ENCODE results near the gene ABCA13. TPM values are rescaled to one million over a fixed set of nuclear protein-coding genes. Genes with fewer than 3 reads are reported as not detected.

Gene ABCA13
- total and polyA plus RNA-seq, 7 experiments from 2014 or later, result 0.11 to 0.42 TPM; not detected in 5

- Mint-ChIP-seq H3K4me3 (no peak overlapping the region), H3K27ac (no peak overlapping the region), H3K36me3 (no peaks in the 10 kb centered on the region), H3K27me3 (peaks cover 0 to 19% (median 12%) of the 10 kb centered on the region in 5 donors), H3K9me3 (peaks cover 0 to 3% (median 0%) of the 10 kb centered on the region in 11 donors), H3K4me1 (no peaks in the 10 kb centered on the region)
- ChIA-PET POLR2A (no interaction called here), CTCF (no interaction called here)
- no peaks in the 10 kb centered on the region for H3K36me3 ChIP-seq (ENCODE audit: control insufficient read depth in 2 of 3, insufficient read depth in 3 of 3, low read length in 3 of 3)
- intact Hi-C loops (cut with micrococcal nuclease), result no loop called here
- no peaks in the 10 kb centered on the region for H3K27me3 ChIP-seq (ENCODE audit: control insufficient read depth in 2 of 2, insufficient read depth in 2 of 2, low read length in 2 of 2)
- no peaks in the 10 kb centered on the region for H3K4me1 ChIP-seq (ENCODE audit: control insufficient read depth in 2 of 2, insufficient read depth in 2 of 2, low read length in 2 of 2)
- H3K27ac ChIP-seq (ENCODE audit: low read depth, low read length), result no peak overlapping the region
- H3K4me3 ChIP-seq (ENCODE audit: low read length), result no peak overlapping the region
- no peak for DNase-seq
- no peaks in the 10 kb centered on the region for H3K9me3 ChIP-seq (ENCODE audit: control insufficient read depth in 2 of 3, low read length in 3 of 3)
- ATAC-seq, result no peak
These were observed 2.1 kb downstream of the ABCA13 start for GRCh38 chr7:48173313-48173712.

- Mint-ChIP-seq H3K36me3 (no peaks in the 10 kb centered on the region), H3K27ac (no peak overlapping the region), H3K9me3 (peaks cover 0 to 3% (median 0%) of the 10 kb centered on the region in 11 donors), H3K27me3 (peaks cover 0 to 16% (median 12%) of the 10 kb centered on the region in 5 donors), H3K4me1 (no peaks in the 10 kb centered on the region), H3K4me3 (no peak overlapping the region)
- DNase-seq, result no peak
- H3K4me1 ChIP-seq (ENCODE audit: control insufficient read depth in 2 of 2, insufficient read depth in 2 of 2, low read length in 2 of 2), result no peaks in the 10 kb centered on the region
- no peaks in the 10 kb centered on the region for H3K9me3 ChIP-seq (ENCODE audit: control insufficient read depth in 2 of 3, low read length in 3 of 3)
- ChIA-PET CTCF (no interaction called here), POLR2A (no interaction called here)
- intact Hi-C loops (cut with micrococcal nuclease), result no loop called here
- ATAC-seq, result no peak
- H3K27me3 ChIP-seq (ENCODE audit: control insufficient read depth in 2 of 2, insufficient read depth in 2 of 2, low read length in 2 of 2), result no peaks in the 10 kb centered on the region
- no peaks in the 10 kb centered on the region for H3K36me3 ChIP-seq (ENCODE audit: control insufficient read depth in 2 of 3, insufficient read depth in 3 of 3, low read length in 3 of 3)
- no peak overlapping the region for H3K27ac ChIP-seq (ENCODE audit: low read depth, low read length)
- H3K4me3 ChIP-seq (ENCODE audit: low read length), result no peak overlapping the region
These were observed 2.6 kb downstream of the ABCA13 start for GRCh38 chr7:48173756-48174382.

- no peak for ATAC-seq
- H3K27ac ChIP-seq (ENCODE audit: low read depth, low read length), result no peak overlapping the region
- Mint-ChIP-seq H3K36me3 (no peaks in the 10 kb centered on the region), H3K4me3 (no peak overlapping the region), H3K27ac (no peak overlapping the region), H3K4me1 (no peaks in the 10 kb centered on the region), H3K27me3 (peaks cover 0 to 13% (median 7%) of the 10 kb centered on the region in 5 donors), H3K9me3 (no peaks in the 10 kb centered on the region)
- H3K4me1 ChIP-seq (ENCODE audit: control insufficient read depth in 2 of 2, insufficient read depth in 2 of 2, low read length in 2 of 2), result no peaks in the 10 kb centered on the region
- no peaks in the 10 kb centered on the region for H3K36me3 ChIP-seq (ENCODE audit: control insufficient read depth in 2 of 3, insufficient read depth in 3 of 3, low read length in 3 of 3)
- H3K27me3 ChIP-seq (ENCODE audit: control insufficient read depth in 2 of 2, insufficient read depth in 2 of 2, low read length in 2 of 2), result no peaks in the 10 kb centered on the region
- intact Hi-C loops (cut with micrococcal nuclease), result no loop called here
- ChIA-PET CTCF (no interaction called here), POLR2A (no interaction called here)
- no peak overlapping the region for H3K4me3 ChIP-seq (ENCODE audit: low read length)
- no peak for DNase-seq
- H3K9me3 ChIP-seq (ENCODE audit: control insufficient read depth in 2 of 3, low read length in 3 of 3), result no peaks in the 10 kb centered on the region
These were observed 3.8 kb downstream of the ABCA13 start for GRCh38 chr7:48175019-48175418.

- Mint-ChIP-seq H3K36me3 (no peaks in the 10 kb centered on the region), H3K9me3 (no peaks in the 10 kb centered on the region), H3K4me3 (no peak overlapping the region), H3K27ac (no peak overlapping the region), H3K4me1 (no peaks in the 10 kb centered on the region), H3K27me3 (peaks cover 0 to 10% (median 7%) of the 10 kb centered on the region in 5 donors)
- Histone ChIP-seq H3K27ac (ENCODE audit: low read depth, low read length) (no peak overlapping the region), H3K9me3 (ENCODE audit: control insufficient read depth in 2 of 3, low read length in 3 of 3) (no peaks in the 10 kb centered on the region), H3K27me3 (ENCODE audit: control insufficient read depth in 2 of 2, insufficient read depth in 2 of 2, low read length in 2 of 2) (no peaks in the 10 kb centered on the region), H3K36me3 (ENCODE audit: control insufficient read depth in 2 of 3, insufficient read depth in 3 of 3, low read length in 3 of 3) (no peaks in the 10 kb centered on the region), H3K4me3 (ENCODE audit: low read length) (no peak overlapping the region), H3K4me1 (ENCODE audit: control insufficient read depth in 2 of 2, insufficient read depth in 2 of 2, low read length in 2 of 2) (no peaks in the 10 kb centered on the region)
- intact Hi-C loops (cut with micrococcal nuclease), result no loop called here
- ChIA-PET POLR2A (no interaction called here), CTCF (interaction anchor here (1.2 kb wide), 1 partner anchor 11 kb away, joined by 3 read pairs; no protein-coding TSS in a partner anchor)
- ATAC-seq (no peak), DNase-seq (no peak)
These were observed 5.2 kb downstream of the ABCA13 start for GRCh38 chr7:48176356-48176893.

GRCh38 chr7:48177271-48177670 is 6.0 kb downstream of the ABCA13 start:
- H3K9me3 Mint-ChIP-seq, result no peaks in the 10 kb centered on the region
- no peak overlapping the region for H3K27ac ChIP-seq (ENCODE audit: low read depth, low read length)
- H3K4me3 Mint-ChIP-seq, result no peak overlapping the region

GRCh38 chr7:48179496-48180030 is 8.3 kb downstream of the ABCA13 start:
- Histone ChIP-seq H3K36me3 (ENCODE audit: control insufficient read depth in 2 of 3, insufficient read depth in 3 of 3, low read length in 3 of 3) (no peaks in the 10 kb centered on the region), H3K4me1 (ENCODE audit: control insufficient read depth in 2 of 2, insufficient read depth in 2 of 2, low read length in 2 of 2) (no peaks in the 10 kb centered on the region), H3K9me3 (ENCODE audit: control insufficient read depth in 2 of 3, low read length in 3 of 3) (no peaks in the 10 kb centered on the region), H3K27me3 (ENCODE audit: control insufficient read depth in 2 of 2, insufficient read depth in 2 of 2, low read length in 2 of 2) (no peaks in the 10 kb centered on the region), H3K27ac (ENCODE audit: low read depth, low read length) (no peak overlapping the region), H3K4me3 (ENCODE audit: low read length) (no peak overlapping the region)
- ATAC-seq (no peak), DNase-seq (no peak)
- Mint-ChIP-seq H3K27ac (no peak overlapping the region), H3K4me3 (no peak overlapping the region), H3K4me1 (peaks cover 0 to 9% (median 0%) of the 10 kb centered on the region in 7 donors), H3K36me3 (no peaks in the 10 kb centered on the region), H3K9me3 (no peaks in the 10 kb centered on the region), H3K27me3 (peaks cover 0 to 7% (median 3%) of the 10 kb centered on the region in 5 donors)
- ChIA-PET POLR2A (no interaction called here), CTCF (no interaction called here)
- intact Hi-C loops (cut with micrococcal nuclease), result no loop called here

More at GRCh38 chr7:48177271-48177670, 6.0 kb downstream of the ABCA13 start:
- Histone ChIP-seq H3K4me3 (ENCODE audit: low read length) (no peak overlapping the region), H3K4me1 (ENCODE audit: control insufficient read depth in 2 of 2, insufficient read depth in 2 of 2, low read length in 2 of 2) (no peaks in the 10 kb centered on the region), H3K36me3 (ENCODE audit: control insufficient read depth in 2 of 3, insufficient read depth in 3 of 3, low read length in 3 of 3) (no peaks in the 10 kb centered on the region), H3K27me3 (ENCODE audit: control insufficient read depth in 2 of 2, insufficient read depth in 2 of 2, low read length in 2 of 2) (no peaks in the 10 kb centered on the region), H3K9me3 (ENCODE audit: control insufficient read depth in 2 of 3, low read length in 3 of 3) (no peaks in the 10 kb centered on the region)
- ChIA-PET CTCF (interaction anchor here (0.6 kb wide), 2 partner anchors 84 to 523 kb away, joined by 3 to 7 read pairs; no protein-coding TSS in a partner anchor), POLR2A (no interaction called here)
- Mint-ChIP-seq H3K27ac (no peak overlapping the region), H3K4me1 (peaks cover 0 to under 1% (median 0%) of the 10 kb centered on the region in 7 donors), H3K27me3 (peaks cover 0 to 10% (median 7%) of the 10 kb centered on the region in 5 donors), H3K36me3 (no peaks in the 10 kb centered on the region)
- ATAC-seq, result no peak
- intact Hi-C loops (cut with micrococcal nuclease), result no loop called here
- DNase-seq, result no peak

GRCh38 chr7:48180981-48181380 is 9.7 kb downstream of the ABCA13 start:
- ChIA-PET POLR2A (no interaction called here), CTCF (no interaction called here)
- Histone ChIP-seq H3K27ac (ENCODE audit: low read depth, low read length) (no peak overlapping the region), H3K9me3 (ENCODE audit: control insufficient read depth in 2 of 3, low read length in 3 of 3) (no peaks in the 10 kb centered on the region), H3K4me3 (ENCODE audit: low read length) (no peak overlapping the region), H3K27me3 (ENCODE audit: control insufficient read depth in 2 of 2, insufficient read depth in 2 of 2, low read length in 2 of 2) (no peaks in the 10 kb centered on the region), H3K36me3 (ENCODE audit: control insufficient read depth in 2 of 3, insufficient read depth in 3 of 3, low read length in 3 of 3) (no peaks in the 10 kb centered on the region), H3K4me1 (ENCODE audit: control insufficient read depth in 2 of 2, insufficient read depth in 2 of 2, low read length in 2 of 2) (no peaks in the 10 kb centered on the region)
- no peak for ATAC-seq
- peaks cover 0 to 9% (median 0%) of the 10 kb centered on the region in 7 donors for H3K4me1 Mint-ChIP-seq
- DNase-seq, result no peak
- no peak overlapping the region for H3K4me3 Mint-ChIP-seq
- H3K27ac Mint-ChIP-seq, result no peak overlapping the region
- peaks cover under 1 to 5% (median 3%) of the 10 kb centered on the region in 5 donors for H3K27me3 Mint-ChIP-seq
- no peaks in the 10 kb centered on the region for H3K9me3 Mint-ChIP-seq
- no peaks in the 10 kb centered on the region for H3K36me3 Mint-ChIP-seq
- intact Hi-C loops (cut with micrococcal nuclease), result no loop called here
